ENCODE measurements around the gene ALK. TPM values are rescaled to one million over a fixed set of nuclear protein-coding genes. Genes with fewer than 3 reads are reported as not detected.

The ALK gene
- total and polyA plus RNA-seq, 2 donors (not counting 1 experiment from before 2014, with no cell fraction given): under 0.01 to 0.02 TPM

GRCh38 chr2:29850794-29851193 is 70.6 kb downstream of the ALK start:
- Histone ChIP-seq H3K9ac (ENCODE audit: insufficient read depth, low read length) (no peak overlapping the region), H3K27me3 (ENCODE audit: control insufficient read depth, insufficient read depth, low read length) (no peaks in the 10 kb centered on the region), H3K4me1 (ENCODE audit: control insufficient read depth, extremely low read depth, insufficient read depth, low read length) (no peaks in the 10 kb centered on the region), H3K79me2 (ENCODE audit: control insufficient read depth, insufficient read depth, low read length) (no peaks in the 10 kb centered on the region), H3K4me3 (replicated peaks in 1 of 4; ENCODE audit: control extremely low read depth in 1 of 4, insufficient read depth in 1 of 4, low read depth in 3 of 4, low read length in 4 of 4) (no peak overlapping the region), H3K27ac (ENCODE audit: insufficient read depth, low read length) (no peak overlapping the region), H3K36me3 (ENCODE audit: control insufficient read depth, insufficient read depth, low read length) (no peaks in the 10 kb centered on the region), H3K4me2 (ENCODE audit: extremely low read depth, insufficient read depth, low read length) (no peak overlapping the region), H4K20me1 (ENCODE audit: control insufficient read depth, extremely low read depth, insufficient read depth, low read length) (no peaks in the 10 kb centered on the region), H2AFZ (ENCODE audit: low read length) (no peak overlapping the region), H3K9me3 (ENCODE audit: control insufficient read depth, insufficient read depth, low read depth, low read length) (no peaks in the 10 kb centered on the region)
- TF ChIP-seq CTCF (conservative IDR thresholded peaks at IDR 0.05 in 1 of 2, IDR thresholded peaks at IDR 0.05 in 1 of 2; ENCODE audit: low read depth in 1 of 2, low read length in 2 of 2): no peak
- TF ChIP-seq EZH2 (IDR thresholded peaks at IDR 0.05; ENCODE audit: low read length, missing control alignments): no peak
- no peak for DNase-seq (ENCODE audit: low read depth in 2 of 2)

GRCh38 chr2:29848566-29849310 is 72.6 kb downstream of the ALK start:
- no peaks in the 10 kb centered on the region for H4K20me1 ChIP-seq (ENCODE audit: control insufficient read depth, extremely low read depth, insufficient read depth, low read length)
- H2AFZ ChIP-seq (ENCODE audit: low read length): no peak overlapping the region
- H3K4me3 ChIP-seq (replicated peaks in 1 of 4; ENCODE audit: control extremely low read depth in 1 of 4, insufficient read depth in 1 of 4, low read depth in 3 of 4, low read length in 4 of 4): no peak overlapping the region
- no peaks in the 10 kb centered on the region for H3K9me3 ChIP-seq (ENCODE audit: control insufficient read depth, insufficient read depth, low read depth, low read length)
- H3K27me3 ChIP-seq (ENCODE audit: control insufficient read depth, insufficient read depth, low read length): no peaks in the 10 kb centered on the region
- H3K36me3 ChIP-seq (ENCODE audit: control insufficient read depth, insufficient read depth, low read length): no peaks in the 10 kb centered on the region
- no peak for DNase-seq (ENCODE audit: low read depth in 2 of 2)
- H3K4me2 ChIP-seq (ENCODE audit: extremely low read depth, insufficient read depth, low read length): no peak overlapping the region
- H3K27ac ChIP-seq (ENCODE audit: insufficient read depth, low read length): no peak overlapping the region
- H3K9ac ChIP-seq (ENCODE audit: insufficient read depth, low read length): no peak overlapping the region
- no peak for TF ChIP-seq EZH2 (IDR thresholded peaks at IDR 0.05; ENCODE audit: low read length, missing control alignments)
- H3K79me2 ChIP-seq (ENCODE audit: control insufficient read depth, insufficient read depth, low read length): no peaks in the 10 kb centered on the region
- H3K4me1 ChIP-seq (ENCODE audit: control insufficient read depth, extremely low read depth, insufficient read depth, low read length): no peaks in the 10 kb centered on the region

DNA sequence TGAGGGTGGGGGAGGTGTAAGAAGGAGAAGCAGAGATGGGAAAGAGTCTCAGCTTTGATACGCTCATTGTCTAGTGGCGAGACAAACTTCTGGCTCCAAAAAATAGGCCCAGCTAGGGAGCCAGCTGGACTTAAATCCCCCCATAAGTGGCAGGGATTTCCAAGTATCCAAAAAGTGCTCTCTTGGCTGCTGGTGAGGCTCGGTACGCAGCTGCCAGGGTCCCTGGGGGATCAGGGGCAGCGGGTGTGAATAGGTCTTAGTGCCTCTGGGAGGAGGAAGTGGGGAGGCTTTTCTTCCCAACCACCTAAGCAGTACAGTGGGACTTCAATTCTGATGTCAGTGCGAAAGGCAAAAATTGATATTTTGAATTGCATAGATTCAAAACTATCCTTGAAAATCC is 73.5 kb downstream of the ALK start:
- DNase-seq (ENCODE audit: low read depth in 2 of 2): no peak
- no peaks in the 10 kb centered on the region for H3K4me1 ChIP-seq (ENCODE audit: control insufficient read depth, extremely low read depth, insufficient read depth, low read length)
- no peaks in the 10 kb centered on the region for H3K79me2 ChIP-seq (ENCODE audit: control insufficient read depth, insufficient read depth, low read length)
- H3K4me2 ChIP-seq (ENCODE audit: extremely low read depth, insufficient read depth, low read length): no peak overlapping the region
- no peaks in the 10 kb centered on the region for H4K20me1 ChIP-seq (ENCODE audit: control insufficient read depth, extremely low read depth, insufficient read depth, low read length)
- no peak overlapping the region for H3K9ac ChIP-seq (ENCODE audit: insufficient read depth, low read length)
- H3K4me3 ChIP-seq (replicated peaks in 1 of 4; ENCODE audit: control extremely low read depth in 1 of 4, insufficient read depth in 1 of 4, low read depth in 3 of 4, low read length in 4 of 4): no peak overlapping the region
- no peaks in the 10 kb centered on the region for H3K9me3 ChIP-seq (ENCODE audit: control insufficient read depth, insufficient read depth, low read depth, low read length)
- no peaks in the 10 kb centered on the region for H3K27me3 ChIP-seq (ENCODE audit: control insufficient read depth, insufficient read depth, low read length)
- H3K36me3 ChIP-seq (ENCODE audit: control insufficient read depth, insufficient read depth, low read length): no peaks in the 10 kb centered on the region
- H3K27ac ChIP-seq (ENCODE audit: insufficient read depth, low read length): no peak overlapping the region
- TF ChIP-seq EZH2 (IDR thresholded peaks at IDR 0.05; ENCODE audit: low read length, missing control alignments): no peak
- TF ChIP-seq CTCF (conservative IDR thresholded peaks at IDR 0.05 in 1 of 2, IDR thresholded peaks at IDR 0.05 in 1 of 2; ENCODE audit: low read depth in 1 of 2, low read length in 2 of 2): no peak
- no peak overlapping the region for H2AFZ ChIP-seq (ENCODE audit: low read length)
